GM19397 (cell line): Measurements from ENCODE around the gene EPS8L3.
"Not testable (repeated sequence)": the region's sequence is repeated elsewhere in the genome, so short reads cannot be mapped to it uniquely, and the experiment has no call there.

ENCODE experiments used
- ATAC-seq: cut with Tn5 transposase; IDR thresholded peaks from one replicate; pipeline ENCODE4 v1.9.1; 2021; ENCODE audit warnings: mild to moderate bottlenecking, moderate library complexity; ENCODE audit not compliant: unreplicated experiment

EPS8L3 gene

GRCh38 chr1:109713636-109714035 lies 50.1 kb downstream of the EPS8L3 start:
- no peak for ATAC-seq

GRCh38 chr1:109712321-109712864 lies 51.3 kb downstream of the EPS8L3 start:
- no peak for ATAC-seq

- ATAC-seq, result not testable (repeated sequence)
Measured at GRCh38 chr1:109711593-109712320, 52.0 kb downstream of the EPS8L3 start, which contains the start of gene GSTM5. TSS of gene GSTM5 (plus strand) at chr1:109712251. CDS start at chr1:109712313, 62 bp downstream.

GRCh38 chr1:109709822-109710221 lies 53.9 kb downstream of the EPS8L3 start:
- not testable (repeated sequence) for ATAC-seq

GRCh38 chr1:109708949-109709348 lies 54.8 kb downstream of the EPS8L3 start:
- ATAC-seq, result not testable (repeated sequence)

GRCh38 chr1:109705411-109705810 lies 58.3 kb downstream of the EPS8L3 start:
- no peak for ATAC-seq

GRCh38 chr1:109704173-109704572 lies 59.5 kb downstream of the EPS8L3 start:
- ATAC-seq, result no peak

- ATAC-seq, result not testable (repeated sequence)
Measured at GRCh38 chr1:109702940-109703339, 60.8 kb downstream of the EPS8L3 start.
